Keratinocyte (primary cell): ENCODE measurements around the gene FBLIM1. TPM values are rescaled to one million over a fixed set of nuclear protein-coding genes. Genes with fewer than 3 reads are reported as not detected.

Experiments used
- DNase-seq: peaks from one replicate; pipeline ENCODE4 v3.0.0-alpha.2; 2011; ENCODE audit warnings: low read depth, missing footprints, low spot score
- FAIRE-seq: peaks from 2 replicates; lab custom pipeline; 2011; peaks lifted over from hg19 to GRCh38; lab: Jason Lieb, UNC
- H2AFZ ChIP-seq: 2 replicates; pipeline ENCODE4 v1.6.0; 2012; ENCODE audit warnings: low read length, control low read depth, inconsistent platforms; ENCODE audit not compliant: control insufficient read depth
- H3K27ac ChIP-seq: 2 replicates; pipeline ENCODE4 v1.5.1; 2011; ENCODE audit warnings: low read length; ENCODE audit not compliant: control insufficient read depth, insufficient read depth
- H3K27me3 ChIP-seq: 3 replicates; pipeline ENCODE4 v1.6.0; 2011; ENCODE audit warnings: low read length; ENCODE audit not compliant: control insufficient read depth, insufficient read depth; ENCODE audit errors: extremely low read depth
- H3K36me3 ChIP-seq, 2 experiments: 2 replicates in 1 of 2; 3 replicates in 1 of 2; pipeline ENCODE4 v1.5.1; 2011; ENCODE audit warnings: low read length in 2 of 2, mild to moderate bottlenecking in 1 of 2; ENCODE audit not compliant: control insufficient read depth in 2 of 2, insufficient read depth in 2 of 2; ENCODE audit errors: extremely low read depth in 1 of 2
- H3K4me1 ChIP-seq: 3 replicates; pipeline ENCODE4 v1.5.1; 2011; ENCODE audit warnings: low read length; ENCODE audit not compliant: control insufficient read depth, insufficient read depth; ENCODE audit errors: extremely low read depth
- H3K4me2 ChIP-seq: 3 replicates; pipeline ENCODE4 v1.6.0; 2011; ENCODE audit warnings: low read depth, low read length; ENCODE audit not compliant: control insufficient read depth, insufficient read depth; ENCODE audit errors: extremely low read depth
- H3K4me3 ChIP-seq, 3 experiments: fragments of 200-600 bp in 1 of 3; sonication (generic) in 1 of 3; 2 replicates in 2 of 3; 3 replicates in 1 of 3; pipeline ENCODE4 v1.5.1; 2011 to 2016; ENCODE audit warnings: low read length in 3 of 3, mild to moderate bottlenecking in 3 of 3, control low read depth in 2 of 3, inconsistent platforms in 1 of 3, low read depth in 1 of 3, mixed read lengths in 1 of 3, mixed run types in 1 of 3, moderate library complexity in 1 of 3; ENCODE audit not compliant: control insufficient read depth in 2 of 3, insufficient read depth in 2 of 3; ENCODE audit errors: extremely low read depth in 1 of 3
- H3K79me2 ChIP-seq: 2 replicates; pipeline ENCODE4 v1.6.0; 2012; ENCODE audit warnings: low read length; ENCODE audit not compliant: control insufficient read depth, insufficient read depth
- H3K9ac ChIP-seq: 3 replicates; pipeline ENCODE4 v1.6.0; 2011; ENCODE audit warnings: low read length; ENCODE audit not compliant: control insufficient read depth, insufficient read depth; ENCODE audit errors: extremely low read depth
- H3K9me1 ChIP-seq: 3 replicates; pipeline ENCODE4 v1.6.0; 2011; ENCODE audit warnings: low read length; ENCODE audit not compliant: control insufficient read depth, insufficient read depth; ENCODE audit errors: extremely low read depth
- H3K9me3 ChIP-seq: 2 replicates; pipeline ENCODE4 v1.5.1; 2012; ENCODE audit warnings: low read depth, low read length; ENCODE audit not compliant: control insufficient read depth
- H4K20me1 ChIP-seq: 3 replicates; pipeline ENCODE4 v1.6.0; 2011; ENCODE audit warnings: low read length; ENCODE audit not compliant: control insufficient read depth, insufficient read depth; ENCODE audit errors: extremely low read depth
- CTCF ChIP-seq, 3 experiments: IDR thresholded peaks in 1 of 3; conservative IDR thresholded peaks in 1 of 3; optimal IDR thresholded peaks in 1 of 3; 2 replicates in 2 of 3; 3 replicates in 1 of 3; pipeline versions ENCODE3 to v1.5.1; 2011; ENCODE audit warnings: low read length in 3 of 3, mild to moderate bottlenecking in 3 of 3, moderate library complexity in 2 of 3, control low read depth in 1 of 3, inconsistent platforms in 1 of 3; ENCODE audit not compliant: insufficient read depth in 2 of 3; ENCODE audit errors: extremely low read depth in 1 of 3
- EZH2 ChIP-seq: IDR thresholded peaks from one replicate; pipeline ENCODE4 v1.6.1; 2012; ENCODE audit warnings: inconsistent platforms, mild to moderate bottlenecking, low read length, moderate library complexity
- dilution Hi-C: fragments of 300-500 bp; cut with MboI; formaldehyde crosslinking; loops from one replicate; pipeline ENCODE4 v1.7.0; 2020; ENCODE audit warnings: low sequenced_read_pairs; ENCODE audit not compliant: extremely low pct_ligation_motif_present
- polyA plus RNA-seq, 5 experiments: library from polyadenylated mRNA; depleted of rRNA in 3 of 5; stranded (reverse) in 3 of 5; stranded (forward) in 1 of 5; unstranded in 1 of 5; fragments of >200 nt; gene quantifications; 1 replicate in 1 of 5; 2 replicates in 3 of 5; 3 replicates in 1 of 5; pipeline versions ENCODE4 v1.2.1 to v1.2.3, GENCODE V29; 2011 to 2012; ENCODE audit warnings: missing spikeins in 2 of 5, low read depth in 1 of 5, low replicate concordance in 1 of 5

FBLIM1 gene
- polyA plus RNA-seq, 1 donor (not counting 4 experiments of a cell fraction or from before 2014, with no cell fraction given) = 144 TPM

GRCh38 chr1:15737324-15738319 is 21.0 kb upstream of the FBLIM1 start:
- H3K4me2 ChIP-seq = no peak overlapping the region
- H3K9me1 ChIP-seq = no peaks in the 10 kb centered on the region
- DNase-seq (no peak), FAIRE-seq (no peak)
- H3K4me1 ChIP-seq = peaks cover 15% of the 10 kb centered on the region
- no peak overlapping the region for H3K9ac ChIP-seq
- H3K27ac ChIP-seq = no peak overlapping the region
- H2AFZ ChIP-seq = no peak overlapping the region
- no peaks in the 10 kb centered on the region for H3K79me2 ChIP-seq
- TF ChIP-seq CTCF (optimal IDR thresholded peaks at IDR 0.05 in 1 of 3, IDR thresholded peaks at IDR 0.05 in 1 of 3, conservative IDR thresholded peaks at IDR 0.05 in 1 of 3; ENCODE audit: extremely low read depth in 1 of 3, insufficient read depth in 2 of 3, low read length in 3 of 3) (no peak), EZH2 (no peak)
- H3K4me3 ChIP-seq = no peak overlapping the region
- dilution Hi-C loops = no loop called here
- H4K20me1 ChIP-seq = no peaks in the 10 kb centered on the region
- H3K36me3 ChIP-seq = peaks cover 11 to 17% of the 10 kb centered on the region in 2 experiments
- H3K9me3 ChIP-seq = no peaks in the 10 kb centered on the region
- no peaks in the 10 kb centered on the region for H3K27me3 ChIP-seq

GRCh38 chr1:15738416-15739113 is 20.0 kb upstream of the FBLIM1 start:
- no peak overlapping the region for H3K9ac ChIP-seq
- DNase-seq (no peak), FAIRE-seq (no peak)
- no peaks in the 10 kb centered on the region for H4K20me1 ChIP-seq
- H3K27me3 ChIP-seq = no peaks in the 10 kb centered on the region
- H3K9me3 ChIP-seq = no peaks in the 10 kb centered on the region
- H2AFZ ChIP-seq = no peak overlapping the region
- no peak overlapping the region for H3K27ac ChIP-seq
- no peaks in the 10 kb centered on the region for H3K9me1 ChIP-seq
- peaks cover 15% of the 10 kb centered on the region for H3K4me1 ChIP-seq
- TF ChIP-seq EZH2 (no peak), CTCF (optimal IDR thresholded peaks at IDR 0.05 in 1 of 3, IDR thresholded peaks at IDR 0.05 in 1 of 3, conservative IDR thresholded peaks at IDR 0.05 in 1 of 3; ENCODE audit: extremely low read depth in 1 of 3, insufficient read depth in 2 of 3, low read length in 3 of 3) (no peak)
- no peak overlapping the region for H3K4me2 ChIP-seq
- H3K79me2 ChIP-seq = no peaks in the 10 kb centered on the region
- H3K4me3 ChIP-seq = no peak overlapping the region
- H3K36me3 ChIP-seq = peaks cover 3 to 14% of the 10 kb centered on the region in 2 experiments
- dilution Hi-C loops = no loop called here
